Activated CD8-positive, alpha-beta T cell treated with anti-CD3 and anti-CD28 coated beads for 36 hours (primary cell): ENCODE results near the gene NF1. TPM values are rescaled to one million over a fixed set of nuclear protein-coding genes. Genes with fewer than 3 reads are reported as not detected.

Experiments used
- ATAC-seq: fragments of 200-7000 bp; cut with Tn5 transposase; one replicate; pipeline ENCODE4 v1.10.0; 2021; ENCODE audit warnings: mild to moderate bottlenecking, moderate library complexity
- CTCF ChIA-PET: fragments of 350-600 bp; sonication (Branson Sonifier 250); formaldehyde crosslinking; loops from one replicate; lab custom pipeline; 2021; ENCODE audit warnings: antibody characterized with exemption; lab: Charles Lee
- POLR2A ChIA-PET: fragments of 350-600 bp; sonication (Branson Sonifier 250); formaldehyde crosslinking; loops from one replicate; lab custom pipeline; 2021; ENCODE audit warnings: antibody characterized with exemption; lab: Charles Lee
- DNase-seq: peaks from one replicate; pipeline ENCODE4 v3.0.0-alpha.2; 2020
- H3K27ac Mint-ChIP-seq: one replicate; pipeline ENCODE4 v1.8.0; 2021; ENCODE audit warnings: mild to moderate bottlenecking, mixed read lengths
- H3K27me3 Mint-ChIP-seq: one replicate; pipeline ENCODE4 v1.8.0; 2021; ENCODE audit warnings: mixed read lengths
- H3K36me3 Mint-ChIP-seq: one replicate; pipeline ENCODE4 v1.8.0; 2021; ENCODE audit warnings: low read depth, mixed read lengths
- H3K4me1 Mint-ChIP-seq: one replicate; pipeline ENCODE4 v1.8.0; 2021; ENCODE audit warnings: low read depth, mixed read lengths
- H3K4me3 Mint-ChIP-seq: one replicate; pipeline ENCODE4 v1.8.0; 2021; ENCODE audit warnings: mild to moderate bottlenecking, moderate library complexity, mixed read lengths
- H3K9me3 Mint-ChIP-seq: one replicate; pipeline ENCODE4 v1.8.0; 2021; ENCODE audit warnings: mixed read lengths
- CTCF ChIP-seq: fragments of 200-600 bp; IDR thresholded peaks from one replicate; pipeline ENCODE4 v1.8.0; 2022; ENCODE audit warnings: antibody characterized with exemption, mild to moderate bottlenecking
- intact Hi-C: fragments of 100-400 bp; cut with micrococcal nuclease; formaldehyde crosslinking; loops from one replicate; pipeline ENCODE4 v1.10.0; 2022
- total RNA-seq, 2 experiments: library from RNA; stranded (reverse); gene quantifications; one replicate each; pipeline ENCODE4 v1.2.3, GENCODE V29; 2021

The NF1 gene
- total RNA-seq, 2 experiments from 2014 or later = 19.4 to 20.1 TPM

GRCh38 chr17:31226950-31227349, 132.2 kb downstream of the NF1 start:
- intact Hi-C loops = no loop called here
- Mint-ChIP-seq H3K27me3 (no peaks in the 10 kb centered on the region), H3K9me3 (no peaks in the 10 kb centered on the region), H3K4me3 (no peak overlapping the region), H3K4me1 (peaks cover 2% of the 10 kb centered on the region), H3K36me3 (peaks cover 4% of the 10 kb centered on the region), H3K27ac (no peak overlapping the region)
- no peak for ATAC-seq
- POLR2A ChIA-PET = no interaction called here
- no peak for DNase-seq
- TF ChIP-seq CTCF = no peak
- CTCF ChIA-PET = interaction anchor here (1.1 to 1.9 kb wide), 2 partner anchors 10 to 146 kb away, joined by 4 to 12 read pairs; no protein-coding TSS in a partner anchor

- no peaks in the 10 kb centered on the region for H3K27me3 Mint-ChIP-seq
- H3K9me3 Mint-ChIP-seq = no peaks in the 10 kb centered on the region
- POLR2A ChIA-PET = no interaction called here
- ATAC-seq (no peak), DNase-seq (no peak)
- intact Hi-C loops = no loop called here
- H3K4me1 Mint-ChIP-seq = no peaks in the 10 kb centered on the region
- no peak for TF ChIP-seq CTCF
- H3K36me3 Mint-ChIP-seq = peaks cover 7% of the 10 kb centered on the region
- CTCF ChIA-PET = no interaction called here
- no peak overlapping the region for H3K27ac Mint-ChIP-seq
- H3K4me3 Mint-ChIP-seq = no peak overlapping the region
These were observed 137.1 kb downstream of the NF1 start for GRCh38 chr17:31231852-31232251.

- Mint-ChIP-seq H3K4me3 (no peak overlapping the region), H3K36me3 (peaks cover 7% of the 10 kb centered on the region), H3K27me3 (no peaks in the 10 kb centered on the region), H3K9me3 (no peaks in the 10 kb centered on the region), H3K27ac (no peak overlapping the region), H3K4me1 (no peaks in the 10 kb centered on the region)
- POLR2A ChIA-PET = no interaction called here
- CTCF ChIA-PET = interaction anchor here (0.8 to 0.9 kb wide), 2 partner anchors 18 to 133 kb away, joined by 3 read pairs; no protein-coding TSS in a partner anchor
- DNase-seq (no peak), ATAC-seq (no peak)
- intact Hi-C loops = no loop called here
- TF ChIP-seq CTCF = no peak
These were observed 140.3 kb downstream of the NF1 start for GRCh38 chr17:31235110-31235509.

- TF ChIP-seq CTCF = no peak
- intact Hi-C loops = no loop called here
- H3K27me3 Mint-ChIP-seq = no peaks in the 10 kb centered on the region
- DNase-seq = no peak
- ChIA-PET POLR2A (no interaction called here), CTCF (no interaction called here)
- H3K4me1 Mint-ChIP-seq = no peaks in the 10 kb centered on the region
- no peaks in the 10 kb centered on the region for H3K9me3 Mint-ChIP-seq
- no peak overlapping the region for H3K27ac Mint-ChIP-seq
- H3K36me3 Mint-ChIP-seq = peaks cover 7% of the 10 kb centered on the region
- ATAC-seq = no peak
- no peak overlapping the region for H3K4me3 Mint-ChIP-seq
These were observed 141.4 kb downstream of the NF1 start for GRCh38 chr17:31236137-31236536.

DNA sequence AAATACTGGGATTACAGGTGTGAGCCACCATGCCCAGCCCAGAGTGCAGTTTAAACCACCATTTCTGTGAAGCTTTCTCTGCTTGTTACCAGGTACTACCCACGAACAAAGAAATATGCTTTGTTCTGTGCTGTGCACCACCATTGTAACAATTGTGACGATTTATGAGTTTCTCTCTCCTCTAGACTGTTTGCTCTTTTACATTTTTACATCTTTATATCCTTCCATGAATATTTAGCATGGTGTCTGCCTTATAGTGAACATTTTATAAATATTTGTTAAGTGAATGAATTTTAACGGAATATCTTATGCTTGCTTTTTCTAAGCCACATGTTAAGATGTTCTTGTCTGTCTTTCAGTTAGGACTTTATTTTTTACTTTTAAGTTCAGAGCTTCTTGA, 141.9 kb downstream of the NF1 start:
- ChIA-PET CTCF (no interaction called here), POLR2A (no interaction called here)
- intact Hi-C loops = no loop called here
- Mint-ChIP-seq H3K4me3 (no peak overlapping the region), H3K36me3 (peaks cover 11% of the 10 kb centered on the region), H3K4me1 (peaks cover 2% of the 10 kb centered on the region), H3K27ac (no peak overlapping the region), H3K27me3 (no peaks in the 10 kb centered on the region), H3K9me3 (no peaks in the 10 kb centered on the region)
- TF ChIP-seq CTCF = no peak
- no peak for DNase-seq
- ATAC-seq = no peak
